Stimulated activated CD8-positive, alpha-beta memory T cell treated with anti-CD3 and anti-CD28 coated beads, Interleukin-15, amount 100 ng/mL, for 48 hours (primary cell): ENCODE data around the gene SMG6.
"Not testable (repeated sequence)": the region's sequence is repeated elsewhere in the genome, so short reads cannot be mapped to it uniquely, and the experiment has no call there.

ENCODE experiments used
- DNase-seq, 2 donors: peaks; one replicate each; pipeline ENCODE4 v3.0.0-alpha.2; 2020; ENCODE audit warnings: low read depth in 2 of 2

Gene SMG6

DNA sequence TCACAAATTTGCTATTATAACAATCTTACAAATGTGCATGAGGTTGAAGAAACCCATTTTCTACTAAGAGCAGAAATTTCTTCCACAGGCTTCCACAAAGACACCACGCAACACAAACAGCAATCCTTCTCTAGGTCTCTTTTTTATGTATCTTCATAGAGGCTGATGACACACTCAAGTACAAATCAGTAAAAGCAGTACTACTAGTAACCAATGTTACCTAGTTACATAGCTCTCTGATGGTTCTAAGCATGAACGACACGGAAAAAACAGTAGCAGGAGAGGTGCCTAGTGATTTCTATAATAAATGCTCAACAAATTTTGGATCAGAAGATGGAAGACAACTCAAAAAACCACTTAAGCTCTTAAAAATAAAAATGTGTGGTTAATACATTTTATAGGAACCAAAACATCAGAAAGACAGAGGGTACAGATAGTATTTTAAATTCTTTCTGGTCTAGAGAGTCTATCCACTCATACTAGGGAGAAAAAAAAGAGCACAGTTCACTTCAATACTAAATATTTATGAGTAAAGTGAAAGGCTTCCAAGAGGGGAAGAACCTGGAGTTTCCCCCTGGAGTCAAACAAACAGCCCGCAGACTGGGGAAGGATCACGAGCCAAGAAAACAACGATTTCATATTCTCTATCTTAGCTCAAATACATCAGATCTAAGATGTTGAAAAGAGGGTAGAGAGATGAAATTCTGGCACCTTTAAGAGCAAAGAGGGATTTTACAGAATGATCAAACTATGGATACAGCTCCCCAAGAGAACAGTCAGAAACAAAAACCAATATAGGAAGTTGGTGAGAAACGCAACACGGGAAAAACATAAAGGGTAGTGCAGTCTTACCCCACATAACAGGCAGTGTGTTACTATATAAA lies 40.2 kb downstream of the SMG6 start:
- no peak for DNase-seq

GRCh38 chr17:2262135-2262587 lies 41.4 kb downstream of the SMG6 start:
- DNase-seq: no peak

- peak; percentile 71 to 75 for DNase-seq
Observed at GRCh38 chr17:2259769-2260536, 43.6 kb downstream of the SMG6 start.

- DNase-seq: not testable (repeated sequence)
Observed at GRCh38 chr17:2258830-2259229, 44.8 kb downstream of the SMG6 start.

- no peak for DNase-seq
Observed at GRCh38 chr17:2253768-2254406, 49.7 kb downstream of the SMG6 start.

DNA sequence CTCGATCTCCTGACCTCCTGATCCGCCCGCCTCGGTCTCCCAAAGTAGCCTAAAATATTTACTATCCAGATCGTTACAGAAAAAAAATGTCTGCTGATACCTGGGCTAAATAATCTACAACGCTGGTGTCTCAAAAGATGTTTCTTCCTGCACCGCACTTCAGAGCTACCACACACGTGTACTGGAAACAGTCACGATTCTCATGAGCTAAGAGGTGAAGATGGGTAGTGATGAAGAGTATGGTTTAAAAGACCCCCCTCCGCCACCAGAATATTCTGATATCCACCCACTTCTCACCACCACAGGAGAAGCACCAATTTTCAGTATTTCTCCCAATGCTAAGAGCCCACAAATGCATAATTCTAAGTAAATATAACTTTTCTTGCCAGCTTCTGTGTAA lies 50.2 kb downstream of the SMG6 start:
- no peak for DNase-seq

DNA sequence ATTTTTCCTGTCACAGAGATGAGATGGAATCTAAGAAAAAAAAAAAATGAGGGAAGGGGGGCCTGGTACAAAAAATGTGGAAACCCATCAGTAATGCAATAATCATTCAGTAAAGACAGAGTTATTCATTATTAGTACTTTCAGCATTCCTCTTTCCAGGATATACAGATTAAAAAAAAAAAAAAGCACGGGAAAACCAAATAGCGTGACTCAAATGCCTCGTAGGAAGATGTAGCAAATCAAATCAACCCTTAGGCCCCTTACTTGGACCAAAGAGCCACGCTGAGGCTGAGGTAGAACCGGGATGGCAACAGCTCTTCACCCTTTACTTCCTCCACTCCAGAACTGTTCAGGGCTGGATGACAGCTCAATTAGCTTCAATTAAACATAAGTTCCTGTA lies 52.5 kb downstream of the SMG6 start:
- DNase-seq: no peak

GRCh38 chr17:2250140-2251095 lies 53.2 kb downstream of the SMG6 start:
- peak in 1 of 2 donors; percentile 41 for DNase-seq

DNA sequence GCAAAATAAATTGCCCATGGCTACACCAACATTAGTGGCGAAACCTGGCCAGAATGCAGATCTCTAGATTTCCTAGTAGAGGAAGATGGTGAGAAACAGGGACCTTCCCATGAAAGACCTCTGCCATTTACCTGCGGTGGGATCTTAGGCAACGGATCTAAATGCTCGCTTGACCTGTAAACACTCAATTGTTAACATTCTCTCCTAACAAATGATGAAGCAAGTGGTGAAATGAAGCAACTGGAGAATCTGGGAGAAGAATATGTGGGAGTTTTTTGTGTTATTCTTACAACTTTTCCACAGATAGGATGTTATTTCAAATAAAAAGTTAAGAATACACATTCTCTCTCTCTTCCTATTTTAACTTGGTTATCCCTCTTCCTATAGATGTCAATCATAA lies 56.6 kb downstream of the SMG6 start:
- DNase-seq: no peak

GRCh38 chr17:2244545-2245525 lies 58.8 kb downstream of the SMG6 start:
- DNase-seq: peak; percentile 67 to 71

DNA sequence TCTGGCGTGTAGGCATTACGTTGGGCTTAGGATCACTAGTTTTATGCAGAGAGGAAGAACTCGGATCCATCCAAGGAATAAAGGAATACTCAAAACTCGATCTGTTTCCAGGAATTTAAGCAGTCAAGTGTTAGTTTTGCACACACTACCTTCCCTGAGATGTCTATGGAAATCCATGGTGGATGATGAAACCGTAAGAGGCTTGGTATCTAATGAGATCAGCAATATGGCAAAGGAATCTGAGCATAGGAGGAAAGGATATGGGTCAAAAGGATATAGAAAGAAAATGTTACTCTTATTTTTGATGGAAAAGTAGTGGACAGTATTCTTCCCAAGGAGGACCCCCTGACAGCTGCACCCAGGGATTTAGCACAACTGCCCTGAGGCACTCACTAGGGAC lies 59.6 kb downstream of the SMG6 start:
- DNase-seq: no peak

DNA sequence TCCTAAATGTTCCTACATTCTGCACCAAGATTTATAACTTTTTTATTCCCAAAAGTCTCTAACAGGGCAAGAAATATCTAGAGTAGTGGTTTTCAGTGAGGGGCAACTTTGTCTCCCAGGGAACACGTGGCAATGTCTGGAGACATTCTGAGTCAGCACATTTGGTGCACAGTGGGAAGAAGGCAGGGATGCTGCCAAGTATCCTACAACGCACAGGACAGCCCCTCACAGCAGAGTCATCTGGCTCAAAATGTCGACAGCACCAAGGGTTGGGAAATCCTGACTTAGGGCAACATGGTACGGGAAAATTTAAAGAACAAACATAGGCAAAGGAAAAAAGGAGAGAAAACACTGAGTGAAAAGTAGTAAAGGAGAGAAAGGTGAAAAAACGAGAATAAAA lies 61.8 kb downstream of the SMG6 start:
- no peak for DNase-seq

GRCh38 chr17:2240541-2240940 lies 63.0 kb downstream of the SMG6 start:
- no peak for DNase-seq

- peak in 1 of 2 donors; percentile 61 for DNase-seq
Observed at GRCh38 chr17:2239882-2240430, 63.6 kb downstream of the SMG6 start.

GRCh38 chr17:2239170-2239551 lies 64.4 kb downstream of the SMG6 start:
- DNase-seq: no peak

- no peak for DNase-seq
Observed at GRCh38 chr17:2238432-2239169, 65.0 kb downstream of the SMG6 start.

DNA sequence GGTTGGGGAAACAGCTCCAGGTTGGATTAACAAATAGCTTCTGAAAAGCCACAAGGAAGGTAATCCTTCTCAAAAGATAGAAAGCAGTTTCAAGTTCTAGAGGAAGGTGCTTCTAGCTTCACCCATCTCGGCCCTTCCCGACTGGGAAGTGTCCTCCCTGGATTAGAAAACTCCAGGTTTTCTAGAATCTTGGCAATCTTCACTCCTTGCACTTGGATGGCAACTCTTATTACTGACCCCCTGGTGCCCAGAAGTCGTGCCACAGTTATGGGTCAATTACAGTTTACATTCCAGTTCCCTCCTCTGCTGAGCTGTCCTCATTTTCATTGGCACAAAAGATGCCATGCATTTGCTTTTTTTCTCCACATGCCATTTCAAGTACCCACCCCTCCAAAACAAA lies 65.6 kb downstream of the SMG6 start:
- DNase-seq: no peak

GRCh38 chr17:2237521-2237921 lies 66.1 kb downstream of the SMG6 start:
- no peak for DNase-seq

- DNase-seq: no peak
Observed at GRCh38 chr17:2235792-2236366, 67.7 kb downstream of the SMG6 start.
